NCI-H2196 treated with DMSO at 0.1 percent for 48 hours (cell line): ENCODE measurements around the gene MGAT4C.

ENCODE experiments used
- DNase-seq: peaks from one replicate; lab custom pipeline; 2025; ENCODE audit not compliant: unreplicated experiment; lab: John Stamatoyannopoulos, UW

Gene MGAT4C

DNA sequence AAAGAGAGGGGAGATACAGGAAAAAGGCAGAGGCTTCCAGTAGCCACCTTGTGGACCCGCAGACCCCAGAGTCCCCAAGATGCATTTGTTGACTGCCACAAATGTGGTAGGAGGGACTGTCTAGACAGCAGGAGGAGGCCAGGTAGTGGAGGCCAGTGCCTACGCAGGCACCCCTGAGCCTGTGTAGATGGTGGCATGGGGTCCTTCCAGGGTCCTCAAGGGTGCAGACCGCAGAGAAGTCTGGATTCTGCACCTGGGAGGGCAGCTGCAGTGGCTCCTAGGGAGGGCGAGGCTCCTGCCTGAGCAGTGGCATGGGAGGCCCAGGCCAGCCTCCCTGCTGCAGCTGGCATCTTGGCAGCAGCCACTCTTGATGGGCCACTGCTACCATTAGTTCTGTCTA, 262.4 kb downstream of the MGAT4C start:
- DNase-seq, result no peak

DNA sequence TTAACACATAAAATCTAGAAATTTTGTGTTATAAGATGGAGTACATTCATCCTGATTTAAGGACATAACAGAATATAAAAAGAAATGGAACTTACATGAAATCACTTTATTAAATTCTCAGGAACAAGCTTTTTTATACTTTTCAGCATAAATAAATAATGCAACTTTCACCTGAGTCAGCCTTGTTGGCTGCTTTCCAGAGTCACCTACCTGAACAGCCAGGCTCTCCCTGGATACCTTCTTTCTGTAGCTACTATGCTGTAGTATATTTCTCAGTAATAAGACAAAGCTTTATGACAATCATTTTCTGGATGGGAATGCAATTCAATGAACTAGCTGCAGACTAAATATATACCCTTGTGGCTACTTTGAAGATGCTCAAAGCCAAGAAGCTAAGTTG, 270.2 kb downstream of the MGAT4C start:
- DNase-seq, result no peak

- no peak for DNase-seq
Measured at GRCh38 chr12:85983601-85984000, 272.6 kb downstream of the MGAT4C start.

GRCh38 chr12:85979641-85980040, 276.6 kb downstream of the MGAT4C start:
- DNase-seq, result no peak

- DNase-seq, result no peak
Measured at GRCh38 chr12:85975716-85976115, 280.5 kb downstream of the MGAT4C start.

DNA sequence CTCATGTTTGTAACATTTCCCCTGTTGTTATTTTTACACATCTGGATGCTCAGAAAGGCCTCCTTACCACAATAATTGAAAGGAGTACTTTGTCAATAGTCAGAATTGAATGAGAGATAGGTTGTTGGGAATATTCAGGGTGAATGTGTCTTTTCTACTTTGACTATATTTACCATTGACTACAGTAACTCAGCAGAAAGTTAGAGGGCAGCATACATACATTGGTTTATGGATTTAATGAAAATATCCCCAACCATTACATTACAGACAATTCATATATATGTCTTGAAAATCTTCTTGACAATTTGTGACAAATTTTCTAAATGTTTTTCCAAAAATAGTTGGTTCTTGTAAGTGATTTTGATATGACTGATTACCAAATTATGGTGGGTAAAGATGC, 284.4 kb downstream of the MGAT4C start:
- DNase-seq, result no peak

DNA sequence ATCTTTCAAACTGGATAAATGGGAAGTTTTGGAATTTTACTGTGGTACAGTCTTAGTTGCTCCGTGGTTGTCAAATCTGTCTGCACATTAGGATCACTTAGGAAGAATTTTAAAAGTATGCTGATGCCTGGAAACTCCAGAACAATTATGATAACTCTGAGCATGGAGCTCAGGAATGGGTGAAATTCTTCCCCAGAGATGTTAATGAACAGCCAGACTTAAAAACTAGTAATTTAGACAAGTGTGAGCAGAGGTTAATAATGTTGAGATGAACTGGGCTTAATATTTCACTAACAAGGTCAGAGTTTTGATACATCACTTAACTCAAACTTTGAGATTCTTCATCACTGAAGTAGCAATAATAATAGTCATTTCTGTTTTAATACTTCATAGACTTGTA, 287.6 kb downstream of the MGAT4C start:
- no peak for DNase-seq

DNA sequence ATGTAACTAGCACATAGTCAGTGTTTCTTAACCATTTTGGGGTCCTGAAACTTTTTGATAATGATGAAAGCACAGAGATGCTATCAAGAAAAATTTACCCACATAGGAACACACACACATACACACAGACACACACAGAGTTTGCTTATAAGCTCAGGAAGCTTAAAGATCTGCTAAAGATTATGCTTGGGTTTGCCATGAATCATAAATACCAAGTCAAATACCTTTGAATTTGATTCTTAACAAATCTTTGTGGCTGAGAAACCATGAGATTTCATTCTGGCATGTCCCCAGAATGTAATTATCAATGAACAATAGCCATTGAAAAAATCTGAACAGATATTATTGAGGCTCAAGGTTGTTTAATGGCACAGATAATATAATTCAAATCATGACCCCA, 292.9 kb downstream of the MGAT4C start:
- DNase-seq, result no peak

GRCh38 chr12:85956081-85956480, 300.1 kb downstream of the MGAT4C start:
- DNase-seq, result no peak

- no peak for DNase-seq
Measured at GRCh38 chr12:85955127-85955526, 301.1 kb downstream of the MGAT4C start.

GRCh38 chr12:85951823-85952222, 304.4 kb downstream of the MGAT4C start:
- no peak for DNase-seq

DNA sequence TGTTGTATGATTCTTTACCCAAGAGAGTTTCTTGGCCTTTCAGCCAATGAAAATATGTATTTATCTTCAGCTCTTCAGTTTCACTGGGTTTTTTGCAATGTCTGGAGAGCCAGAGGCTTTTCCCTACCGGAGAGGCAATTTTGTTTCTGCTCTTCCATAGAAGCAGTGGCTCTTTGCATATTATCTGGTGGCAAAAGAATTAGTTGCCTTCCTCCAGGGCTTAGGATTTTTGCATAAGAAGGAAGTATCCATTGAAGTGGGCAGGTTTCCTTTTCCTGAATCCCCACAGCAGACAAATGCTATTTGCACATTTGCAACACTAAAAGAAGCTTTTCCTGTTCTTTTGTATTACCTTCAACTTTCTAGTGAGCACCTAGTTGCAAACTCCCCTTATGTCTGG, 306.9 kb downstream of the MGAT4C start:
- no peak for DNase-seq

GRCh38 chr12:85948340-85948739, 307.9 kb downstream of the MGAT4C start:
- no peak for DNase-seq

DNA sequence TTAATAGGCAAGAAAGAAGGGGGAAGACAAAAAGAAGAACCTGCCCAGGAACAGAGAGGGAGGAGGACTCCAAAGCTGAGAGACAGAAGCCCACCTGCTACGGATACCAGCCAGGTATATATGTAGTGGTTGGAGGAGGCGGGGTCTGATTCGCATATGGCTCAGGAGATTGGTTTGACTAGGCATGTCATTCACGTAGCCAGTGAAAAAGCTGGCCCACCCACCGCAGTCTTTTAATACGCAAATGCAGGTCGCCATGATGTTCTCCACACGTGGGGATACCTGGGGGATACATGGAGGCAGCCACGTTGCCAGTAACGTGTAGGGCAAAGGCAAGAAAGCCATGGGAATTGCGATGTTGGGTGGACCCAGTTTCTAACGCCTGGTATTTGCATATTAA, 308.9 kb downstream of the MGAT4C start:
- no peak for DNase-seq

DNA sequence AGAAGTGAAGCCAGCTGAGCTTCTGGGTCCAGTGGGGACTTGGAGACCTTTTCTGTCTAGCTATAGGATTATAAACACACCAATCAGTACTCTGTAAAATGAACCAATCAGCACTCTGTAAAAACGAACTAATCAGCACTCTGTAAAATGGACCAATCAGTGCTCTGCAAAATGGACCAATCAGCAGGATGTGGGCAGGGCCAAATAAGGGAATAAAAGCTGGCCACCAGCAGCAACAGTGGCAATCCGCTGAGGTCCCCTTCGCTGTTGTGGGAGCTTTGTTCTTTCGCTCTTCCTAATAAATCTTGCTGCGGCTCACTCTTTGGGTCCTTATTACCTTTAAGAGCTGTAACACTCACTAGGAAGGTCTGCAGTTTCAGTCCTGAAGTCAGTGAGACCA, 309.8 kb downstream of the MGAT4C start:
- no peak for DNase-seq

DNA sequence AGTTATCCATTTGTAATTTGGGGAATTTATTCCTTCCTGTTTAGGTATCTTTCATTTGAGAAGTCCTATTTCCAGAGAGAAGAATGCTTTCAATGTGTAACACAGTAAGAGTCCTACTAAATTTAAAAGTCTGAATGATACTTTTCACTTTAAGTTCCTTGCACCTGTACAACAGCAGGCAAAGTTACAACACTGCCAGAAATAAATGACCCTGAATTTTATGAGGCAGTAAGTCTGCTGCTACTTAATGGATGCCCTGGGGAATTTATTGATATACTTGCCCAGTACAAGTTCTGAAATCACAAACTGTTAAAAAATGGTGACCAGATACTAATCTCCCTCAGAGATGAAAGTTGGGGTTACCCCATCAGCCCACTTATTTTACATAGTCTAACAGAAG, 329.0 kb downstream of the MGAT4C start:
- DNase-seq, result no peak

DNA sequence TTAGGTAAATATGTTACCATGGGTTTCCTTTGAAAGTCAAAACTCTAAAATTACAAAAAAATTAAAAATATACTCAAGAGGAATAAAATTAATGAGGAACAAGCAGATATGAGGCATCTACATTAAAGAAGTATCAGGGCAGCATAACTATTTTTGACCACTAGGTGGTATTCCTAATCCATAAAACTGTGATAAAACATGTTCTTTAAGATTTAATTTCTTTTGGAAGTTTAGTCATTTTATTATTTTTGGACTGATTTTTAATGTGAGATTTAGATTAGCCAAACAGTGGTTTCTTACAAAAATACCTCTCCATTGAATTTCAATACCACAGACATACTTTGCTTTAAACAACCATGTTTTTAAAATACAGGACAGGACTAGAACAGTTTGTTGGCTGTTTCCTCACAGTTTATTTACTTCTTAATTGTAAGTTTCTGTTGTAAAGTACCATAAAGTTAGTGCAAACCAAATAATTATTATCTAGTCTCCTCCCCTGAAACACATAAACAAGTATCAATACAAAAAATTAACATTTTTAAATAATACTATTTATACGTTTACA, 332.3 kb downstream of the MGAT4C start:
- no peak for DNase-seq

DNA sequence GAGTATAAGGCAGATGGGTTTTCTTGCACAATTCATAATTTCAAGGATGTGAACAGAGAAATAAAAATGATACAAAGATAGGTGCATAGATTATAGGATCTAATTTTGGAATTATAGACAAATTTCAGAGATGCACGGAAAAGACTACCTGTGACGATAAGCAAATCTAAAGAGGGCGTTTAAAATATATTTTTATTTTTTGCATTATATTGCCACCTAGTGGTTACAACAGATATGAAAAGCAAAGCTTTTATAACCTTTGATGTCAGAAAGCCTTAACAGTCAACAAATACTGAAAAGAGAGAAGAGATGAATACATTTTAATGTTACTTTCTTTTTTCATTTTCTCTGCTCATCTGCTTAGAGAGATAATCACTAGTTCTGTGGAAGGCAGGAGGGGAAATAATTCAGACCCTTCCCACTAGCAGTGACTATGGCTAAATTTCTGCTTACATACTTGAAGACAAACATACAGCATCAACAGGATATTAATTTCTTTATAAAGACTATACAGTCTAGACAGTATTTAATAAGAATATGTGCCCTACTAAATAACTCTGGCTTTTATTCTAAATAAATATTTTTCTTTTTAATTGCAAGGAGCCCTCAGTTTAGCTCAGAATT, 335.8 kb downstream of the MGAT4C start:
- DNase-seq, result no peak
